Measurements from ENCODE around the gene COLQ.
A peak's percentile ranks its signal among the peaks of the same experiment; 100 is the strongest.
"Not testable (repeated sequence)": the region's sequence is repeated elsewhere in the genome, so short reads cannot be mapped to it uniquely, and the experiment has no call there.

COLQ gene

DNA sequence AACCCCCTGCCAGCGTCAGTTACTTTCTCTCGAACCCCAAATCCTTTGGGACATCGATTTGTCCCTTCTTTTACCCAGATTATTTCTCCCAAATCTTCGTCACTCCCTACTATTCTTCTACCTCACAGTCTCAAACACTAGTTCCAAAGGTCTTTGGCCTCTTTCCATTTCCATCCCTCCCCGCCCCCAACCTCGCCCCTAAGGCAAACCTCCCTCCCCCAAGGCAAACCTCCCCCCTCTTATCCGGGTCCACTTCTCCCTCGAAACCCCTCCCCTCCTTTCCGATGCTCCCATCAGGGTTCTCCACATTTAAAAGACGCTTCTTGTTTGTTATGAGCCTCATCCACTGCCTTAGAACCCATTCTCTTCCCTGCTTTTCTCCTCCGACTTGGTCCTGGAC is 93.5 kb downstream of the COLQ start:
- no peak for DNase-seq (ENCODE audit: low read depth, low spot score)

DNA sequence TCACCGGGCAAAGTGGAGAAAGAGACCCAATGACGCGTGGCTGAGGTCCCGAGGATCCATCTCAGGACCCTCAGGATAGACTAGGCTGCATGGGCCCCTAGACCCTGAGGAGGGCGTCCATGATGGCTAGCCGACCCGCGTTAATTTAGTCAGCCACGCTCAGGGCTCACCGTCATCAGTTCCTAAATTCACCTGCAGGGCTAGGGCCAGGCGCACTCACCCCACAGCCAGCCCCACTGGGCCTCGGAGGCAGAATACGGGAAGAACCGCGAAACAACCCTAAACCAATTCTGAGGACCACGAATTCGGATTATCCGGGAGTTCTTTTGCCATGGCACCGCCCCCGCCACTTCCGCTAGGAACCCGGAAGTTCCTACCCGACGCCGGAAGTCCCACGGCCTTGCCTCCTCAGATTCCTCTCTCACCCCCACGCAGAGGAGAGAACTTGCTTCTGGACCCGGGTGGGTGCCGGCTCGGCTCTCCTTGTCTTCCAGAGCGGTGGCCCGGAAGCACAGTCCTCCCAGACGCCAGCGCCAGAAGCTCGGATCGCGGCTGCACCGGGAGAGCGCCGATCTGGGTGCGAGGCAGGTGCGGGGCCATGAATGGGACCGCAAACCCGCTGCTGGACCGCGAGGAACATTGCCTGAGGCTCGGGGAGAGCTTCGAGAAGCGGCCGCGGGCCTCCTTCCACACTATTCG is 94.2 kb downstream of the COLQ start, which contains the start of the genes EAF1 and METTL6:
EAF1 (plus strand) TSS at position 417 of the 699 bp plus-strand sequence; CDS start at position 599, 182 bp downstream.
METTL6 (minus strand) TSS at position 363 of the 699 bp plus-strand sequence. CDS start 1,033 bp downstream, outside the sequence.
- DNase-seq (ENCODE audit: low read depth, low spot score) = peak; percentile 85

DNA sequence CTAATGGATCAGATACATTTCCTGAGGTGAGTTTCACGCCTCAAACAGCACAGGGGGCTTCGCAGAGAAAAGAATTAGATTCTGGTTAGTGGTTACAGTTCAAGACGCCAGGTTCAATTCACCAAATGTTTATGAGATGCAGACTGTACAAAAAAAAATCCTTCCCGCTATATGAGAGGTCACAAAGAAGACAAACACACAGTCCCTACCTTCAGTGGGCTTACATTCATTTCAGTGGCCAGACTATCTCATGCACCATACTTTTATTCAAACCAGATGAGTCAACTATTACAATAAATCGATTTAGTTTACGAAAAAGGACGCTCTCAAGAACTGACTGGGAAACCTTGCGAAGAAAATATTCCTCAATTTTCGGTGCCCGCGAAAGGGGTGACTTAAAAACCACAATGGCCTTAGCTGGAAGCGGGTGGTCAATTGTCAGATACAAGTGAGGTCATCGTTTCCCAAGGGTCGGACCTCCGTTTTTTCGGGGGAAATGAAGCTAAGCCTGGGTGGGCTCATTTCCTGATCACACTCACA is 94.9 kb downstream of the COLQ start:
- no peak for DNase-seq (ENCODE audit: low read depth, low spot score)

DNA sequence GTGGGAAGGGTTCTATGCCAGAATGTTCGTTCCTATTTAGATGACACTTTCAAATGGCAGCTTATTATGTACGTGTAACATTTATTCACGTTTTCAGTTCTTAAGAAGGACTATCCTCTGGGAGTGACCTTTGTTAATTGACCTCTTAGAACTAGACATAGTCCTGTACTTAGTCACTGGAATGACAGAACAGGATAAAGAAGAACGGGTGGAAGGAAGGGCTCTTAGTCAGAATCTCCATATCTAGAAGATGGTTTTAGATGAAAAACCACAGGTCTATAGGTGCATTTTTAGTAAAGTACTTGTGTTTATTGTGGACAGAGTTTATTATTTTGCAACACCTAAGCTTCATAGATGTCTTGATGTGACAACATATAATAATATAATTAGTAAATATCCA is 100.6 kb downstream of the COLQ start:
- DNase-seq (ENCODE audit: low read depth, low spot score) = no peak

DNA sequence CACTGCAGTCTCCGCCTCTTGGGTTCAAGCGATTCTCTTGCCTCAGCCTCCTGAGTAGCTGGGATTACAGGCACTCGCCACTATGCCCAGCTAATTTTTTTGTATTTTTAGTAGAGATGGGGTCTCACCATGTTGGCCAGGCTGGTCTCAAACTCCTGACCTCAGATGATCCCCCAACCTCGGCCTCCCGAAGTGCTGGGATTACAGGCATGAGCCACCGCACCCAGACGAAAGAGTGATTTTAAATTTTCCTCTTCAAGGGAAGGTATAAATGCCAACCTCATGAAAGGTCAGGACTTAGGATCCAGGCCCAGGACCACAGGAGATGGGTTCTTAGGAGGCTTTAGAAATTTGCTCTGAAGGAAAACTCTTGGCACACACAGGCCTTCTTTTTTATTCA is 110.5 kb downstream of the COLQ start:
- DNase-seq (ENCODE audit: low read depth, low spot score) = not testable (repeated sequence)

GRCh38 chr3:15409774-15410173 is 111.7 kb downstream of the COLQ start:
- DNase-seq (ENCODE audit: low read depth, low spot score) = no peak

DNA sequence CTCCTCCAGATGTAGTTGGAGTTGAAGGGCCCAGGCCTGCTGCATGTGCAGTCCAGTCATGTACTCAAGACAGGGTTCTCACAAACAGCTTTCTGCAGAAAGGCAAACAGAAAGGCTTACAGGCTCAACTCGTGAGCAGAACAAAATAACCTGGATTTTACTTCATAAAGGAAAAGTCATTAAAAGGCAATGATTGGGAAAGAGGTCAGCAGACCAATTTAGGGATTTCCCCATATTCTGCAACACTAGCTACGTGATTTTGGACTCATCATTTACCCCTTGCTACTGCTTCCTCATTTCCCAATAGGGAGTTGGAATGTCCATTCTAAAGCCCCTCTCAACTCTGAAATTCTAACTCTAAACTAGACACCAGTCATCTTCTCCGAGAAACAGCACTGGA is 112.3 kb downstream of the COLQ start:
- DNase-seq (ENCODE audit: low read depth, low spot score) = no peak

DNA sequence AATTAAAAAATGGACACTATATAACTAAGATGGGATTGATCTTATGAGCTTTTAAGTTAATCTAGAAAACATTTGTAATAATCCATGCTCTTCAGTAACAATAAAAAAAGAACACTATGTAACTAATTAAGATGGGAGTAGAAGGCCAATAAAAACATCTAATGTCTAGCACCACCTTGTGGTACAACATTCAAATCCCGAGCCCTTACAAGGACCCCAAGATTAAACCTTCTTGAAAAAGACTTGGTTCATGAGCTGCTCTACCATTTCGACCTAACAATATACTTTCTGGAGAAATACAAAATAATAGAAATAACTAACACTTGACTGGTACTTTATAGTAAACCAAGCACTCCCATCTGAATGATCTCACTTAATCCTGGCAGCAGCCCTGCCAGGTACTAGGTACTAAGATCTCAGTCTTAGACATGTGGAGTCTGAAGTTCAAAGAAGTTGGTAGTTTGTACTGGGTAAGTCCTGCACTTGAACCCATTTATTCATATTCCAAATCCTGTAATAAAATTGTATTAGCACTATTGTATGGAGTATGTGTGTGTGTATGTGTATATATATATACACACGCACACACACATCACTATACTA is 116.0 kb downstream of the COLQ start:
- peak; percentile 13 for DNase-seq (ENCODE audit: low read depth, low spot score)

GRCh38 chr3:15404767-15405166 is 116.7 kb downstream of the COLQ start:
- DNase-seq (ENCODE audit: low read depth, low spot score) = no peak

DNA sequence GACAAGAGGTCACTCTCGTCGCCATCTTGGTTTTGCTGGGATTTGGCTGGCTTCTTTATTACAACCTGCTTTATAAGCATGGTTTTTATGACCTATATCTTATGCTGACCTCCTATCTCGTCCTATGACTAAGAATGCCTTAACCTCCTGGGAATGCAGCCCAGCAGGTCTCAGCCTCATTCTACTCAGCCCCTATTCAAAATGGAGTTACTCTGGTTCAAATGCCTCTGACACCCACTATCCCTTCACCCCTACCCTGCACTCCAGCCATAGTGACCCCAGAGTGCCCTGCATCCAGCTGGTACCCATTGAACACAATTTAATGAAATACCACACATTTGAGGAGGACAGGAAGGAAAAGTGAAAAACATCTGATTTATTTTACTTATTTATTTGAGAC is 117.5 kb downstream of the COLQ start:
- no peak for DNase-seq (ENCODE audit: low read depth, low spot score)

DNA sequence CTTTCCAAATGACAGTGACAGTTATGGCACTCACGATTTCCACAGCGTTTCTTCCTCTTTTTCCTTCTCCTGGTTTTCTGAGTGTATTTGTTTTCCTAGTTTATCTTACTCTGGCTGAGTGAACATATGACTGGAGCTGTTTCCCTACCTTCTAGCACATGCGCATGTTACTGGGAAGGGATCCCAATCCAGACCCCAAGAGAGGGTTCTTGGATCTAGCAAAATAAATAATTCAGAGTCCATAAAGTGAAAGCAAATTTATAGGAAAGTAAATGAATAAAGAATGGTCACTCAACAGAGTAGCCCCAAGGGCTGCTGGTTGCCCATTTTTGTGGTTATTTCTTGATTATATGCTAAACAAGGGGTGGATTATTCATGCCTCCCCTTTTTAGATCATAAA is 118.0 kb downstream of the COLQ start:
- no peak for DNase-seq (ENCODE audit: low read depth, low spot score)

GRCh38 chr3:15401936-15402335 is 119.6 kb downstream of the COLQ start:
- no peak for DNase-seq (ENCODE audit: low read depth, low spot score)
